ENCODE results near the gene ATCAY. TPM values are rescaled to one million over a fixed set of nuclear protein-coding genes. Genes with fewer than 3 reads are reported as not detected.
A peak's percentile ranks its signal among the peaks of the same experiment; 100 is the strongest.
"Not testable (repeated sequence)": the region's sequence is repeated elsewhere in the genome, so short reads cannot be mapped to it uniquely, and the experiment has no call there.

ATCAY gene
- total RNA-seq, 1 donor: not detected

DNA sequence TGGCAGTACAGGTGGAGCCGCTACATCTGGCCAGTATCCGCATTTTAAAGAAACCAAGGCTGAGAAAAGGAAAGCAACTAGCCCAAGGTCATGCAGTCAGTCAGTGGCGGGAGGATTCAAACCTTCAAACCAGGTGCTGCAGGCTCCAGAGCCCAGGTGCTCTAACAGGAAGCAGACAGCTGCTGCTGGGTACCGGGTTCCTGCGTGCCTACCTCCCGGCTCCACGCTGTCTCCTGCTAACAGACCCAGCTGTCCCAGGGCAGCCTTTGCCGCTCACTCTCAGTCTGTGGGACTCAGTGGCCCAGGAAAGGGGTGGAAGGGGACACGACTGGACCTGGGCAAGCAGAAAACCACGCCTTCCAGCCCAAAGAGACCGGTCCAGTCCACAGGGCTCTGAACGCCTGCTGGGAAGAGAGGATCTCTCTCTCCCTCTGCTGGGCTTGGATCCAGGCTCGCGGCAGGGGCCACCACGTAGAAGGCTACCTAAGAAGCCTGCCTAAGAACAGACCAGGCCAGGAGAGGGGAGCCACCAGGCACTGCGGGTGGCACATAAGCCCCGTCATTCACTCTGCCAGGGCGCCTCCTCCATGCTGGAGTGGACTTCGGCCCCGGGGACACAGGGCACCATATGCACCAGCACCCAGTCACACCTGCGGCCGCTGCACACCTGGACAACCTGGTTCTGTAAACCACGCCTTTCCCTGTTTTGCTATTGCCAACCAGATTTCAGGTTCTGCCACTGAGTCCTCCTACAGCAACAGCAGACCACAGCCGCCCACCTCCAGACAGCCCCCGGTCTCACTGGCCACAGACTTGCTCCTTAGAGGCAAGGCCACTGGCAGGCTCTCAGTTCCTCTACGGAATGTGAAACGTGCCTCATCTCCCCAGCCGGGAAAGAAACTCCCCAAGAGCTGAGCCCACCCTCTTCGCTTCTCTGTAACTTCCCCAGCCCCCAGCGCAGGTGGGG lies 85.8 kb downstream of the ATCAY start:
- TF ChIP-seq, protein P1, sequence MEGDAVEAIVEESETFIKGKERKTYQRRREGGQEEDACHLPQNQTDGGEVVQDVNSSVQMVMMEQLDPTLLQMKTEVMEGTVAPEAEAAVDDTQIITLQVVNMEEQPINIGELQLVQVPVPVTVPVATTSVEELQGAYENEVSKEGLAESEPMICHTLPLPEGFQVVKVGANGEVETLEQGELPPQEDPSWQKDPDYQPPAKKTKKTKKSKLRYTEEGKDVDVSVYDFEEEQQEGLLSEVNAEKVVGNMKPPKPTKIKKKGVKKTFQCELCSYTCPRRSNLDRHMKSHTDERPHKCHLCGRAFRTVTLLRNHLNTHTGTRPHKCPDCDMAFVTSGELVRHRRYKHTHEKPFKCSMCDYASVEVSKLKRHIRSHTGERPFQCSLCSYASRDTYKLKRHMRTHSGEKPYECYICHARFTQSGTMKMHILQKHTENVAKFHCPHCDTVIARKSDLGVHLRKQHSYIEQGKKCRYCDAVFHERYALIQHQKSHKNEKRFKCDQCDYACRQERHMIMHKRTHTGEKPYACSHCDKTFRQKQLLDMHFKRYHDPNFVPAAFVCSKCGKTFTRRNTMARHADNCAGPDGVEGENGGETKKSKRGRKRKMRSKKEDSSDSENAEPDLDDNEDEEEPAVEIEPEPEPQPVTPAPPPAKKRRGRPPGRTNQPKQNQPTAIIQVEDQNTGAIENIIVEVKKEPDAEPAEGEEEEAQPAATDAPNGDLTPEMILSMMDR (IDR thresholded peaks at IDR 0.05; ENCODE audit: insufficient read depth, low read length): no peak
- H3K4me3 ChIP-seq (ENCODE audit: low read depth, low read length): no peak overlapping the region
- DNase-seq (ENCODE audit: low read depth): no peak

DNA sequence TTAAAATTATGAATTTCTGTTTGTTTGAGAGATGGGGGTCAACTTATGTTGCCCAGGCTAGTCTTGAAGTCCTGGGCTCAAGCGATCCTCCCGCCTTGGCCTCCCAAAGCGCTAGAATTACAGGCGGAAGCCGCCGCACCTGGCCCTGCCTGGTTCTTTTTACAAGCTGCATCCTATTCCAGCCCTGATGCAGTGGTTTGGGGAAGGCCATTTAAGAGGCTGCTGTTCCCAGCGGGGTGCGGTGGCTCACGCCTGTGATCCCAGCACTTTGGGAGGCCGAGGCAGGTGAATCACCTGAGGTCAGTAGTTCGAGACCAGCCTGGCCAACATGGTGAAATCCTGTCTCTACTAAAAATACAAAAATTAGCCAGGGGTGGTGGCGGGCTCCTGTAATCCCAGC lies 87.5 kb downstream of the ATCAY start:
- DNase-seq (ENCODE audit: low read depth); H3K4me3 ChIP-seq (ENCODE audit: low read depth, low read length): not testable (repeated sequence)

DNA sequence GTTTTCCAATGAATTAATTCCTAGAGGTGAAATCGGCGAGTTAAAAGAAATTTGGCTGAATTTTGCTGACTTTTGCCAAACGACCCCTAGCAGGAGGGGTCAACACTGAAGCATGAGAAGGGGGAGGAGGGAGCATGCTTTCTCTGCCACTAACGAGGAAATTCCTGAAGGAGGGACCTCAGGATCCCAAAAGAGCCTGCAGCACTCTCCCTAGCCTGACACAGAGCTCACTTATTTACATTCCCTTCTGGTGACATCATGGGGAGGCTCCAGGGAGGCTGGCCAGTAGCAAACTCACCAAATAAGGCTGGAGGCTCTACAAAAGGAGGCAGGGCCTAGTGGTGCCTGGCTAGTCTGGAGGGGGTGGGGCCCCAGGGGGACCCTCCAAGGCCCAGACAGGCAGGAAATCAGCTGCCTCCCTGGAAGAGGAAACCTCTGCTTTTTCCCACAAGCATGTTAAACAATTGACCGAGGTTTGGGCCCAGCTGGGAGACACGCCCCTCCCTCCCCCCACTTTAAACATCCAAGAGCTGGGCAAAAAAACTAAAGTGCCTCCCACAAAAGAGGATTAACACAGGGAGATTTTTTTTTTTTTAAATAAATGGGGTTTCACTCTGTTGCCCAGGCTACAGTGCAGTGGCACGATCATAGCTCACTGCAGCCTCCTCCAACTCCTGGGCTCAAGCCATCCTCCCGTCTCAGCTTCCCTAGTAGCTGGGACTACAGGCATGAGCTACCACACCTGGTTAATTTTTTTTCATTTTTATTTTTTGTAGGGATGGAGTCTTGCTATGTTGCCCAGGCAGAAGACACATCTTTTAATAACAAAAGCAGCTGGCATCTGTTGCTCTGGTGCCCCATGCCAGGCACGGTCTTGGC lies 88.3 kb downstream of the ATCAY start:
- peak overlapping the region; percentile 97 for H3K4me3 ChIP-seq (ENCODE audit: low read depth, low read length)
- DNase-seq (ENCODE audit: low read depth): peak; percentile 99
- TF ChIP-seq, protein P1 (IDR thresholded peaks at IDR 0.05; ENCODE audit: insufficient read depth, low read length): no peak

DNA sequence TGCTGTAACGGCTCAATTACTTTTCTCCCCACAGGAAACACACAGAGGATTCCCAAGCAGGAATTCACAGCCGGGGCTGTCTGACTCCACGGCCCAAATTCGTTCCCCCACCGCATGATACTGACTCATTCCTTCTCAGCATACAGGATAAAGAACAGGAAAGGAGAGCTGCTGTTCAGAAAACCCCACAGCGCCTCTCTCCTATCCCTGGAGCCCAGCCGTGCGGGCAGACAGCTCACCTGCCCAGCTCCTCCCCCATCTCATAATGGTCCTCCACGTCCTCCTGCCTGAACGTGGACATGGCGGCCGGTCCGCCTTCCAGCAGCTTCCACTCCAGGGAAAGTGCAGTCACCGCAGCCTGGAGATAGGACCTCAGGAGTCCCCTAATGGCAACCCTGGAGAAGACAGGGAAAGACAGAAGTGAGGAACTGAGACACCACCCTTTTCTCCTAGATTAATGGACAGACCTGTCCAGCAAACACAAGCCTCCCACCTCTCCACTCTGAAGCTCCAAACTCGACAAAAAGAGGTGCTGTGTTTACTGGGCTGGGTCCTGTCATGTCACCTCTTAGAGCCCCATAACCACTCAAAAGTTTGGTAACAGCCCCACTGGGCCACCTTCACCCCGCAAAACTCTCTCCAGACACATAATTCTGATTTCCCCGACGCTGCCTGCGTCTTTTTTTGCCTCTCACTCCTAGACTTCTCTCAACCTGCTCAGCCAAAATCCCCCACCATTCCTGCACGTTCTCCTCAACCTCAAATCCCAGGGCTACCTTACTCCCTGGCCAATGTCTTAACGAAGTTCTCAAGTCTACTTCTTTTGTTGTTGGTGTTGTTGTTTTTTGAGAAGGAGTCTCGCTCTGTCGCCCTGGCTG lies 89.2 kb downstream of the ATCAY start:
- TF ChIP-seq, protein P1 (IDR thresholded peaks at IDR 0.05; ENCODE audit: insufficient read depth, low read length): peak; percentile 31
- peak overlapping the region; percentile 97 for H3K4me3 ChIP-seq (ENCODE audit: low read depth, low read length)
- DNase-seq (ENCODE audit: low read depth): peak; percentile 78

DNA sequence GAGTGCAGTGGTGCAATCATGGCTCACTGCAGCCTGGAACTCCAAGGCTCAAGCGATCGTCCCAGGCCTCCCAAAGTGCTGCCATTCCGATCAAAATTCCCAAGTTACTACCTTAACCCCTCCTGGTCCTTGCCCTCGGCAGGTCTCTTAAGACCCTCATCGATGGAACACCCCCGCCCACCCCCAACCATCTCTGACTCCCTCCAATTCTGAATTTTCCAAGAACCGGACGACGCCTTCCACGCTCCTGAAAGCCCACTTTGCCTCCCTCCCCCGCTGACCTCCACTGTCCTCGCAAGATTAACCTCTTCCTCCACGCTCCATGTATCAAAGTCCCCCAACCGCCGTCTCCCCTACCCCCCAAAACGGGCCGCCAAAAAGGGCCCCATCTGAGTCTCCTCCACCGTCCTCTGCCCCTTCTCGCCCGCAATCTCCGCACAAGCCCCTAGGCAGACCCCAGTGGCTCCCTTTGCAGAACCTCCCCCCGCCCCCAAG lies 89.9 kb downstream of the ATCAY start:
- TF ChIP-seq, protein P1 (IDR thresholded peaks at IDR 0.05; ENCODE audit: insufficient read depth, low read length): no peak
- no peak for DNase-seq (ENCODE audit: low read depth)
- peak overlapping the region; percentile 97 for H3K4me3 ChIP-seq (ENCODE audit: low read depth, low read length)

DNA sequence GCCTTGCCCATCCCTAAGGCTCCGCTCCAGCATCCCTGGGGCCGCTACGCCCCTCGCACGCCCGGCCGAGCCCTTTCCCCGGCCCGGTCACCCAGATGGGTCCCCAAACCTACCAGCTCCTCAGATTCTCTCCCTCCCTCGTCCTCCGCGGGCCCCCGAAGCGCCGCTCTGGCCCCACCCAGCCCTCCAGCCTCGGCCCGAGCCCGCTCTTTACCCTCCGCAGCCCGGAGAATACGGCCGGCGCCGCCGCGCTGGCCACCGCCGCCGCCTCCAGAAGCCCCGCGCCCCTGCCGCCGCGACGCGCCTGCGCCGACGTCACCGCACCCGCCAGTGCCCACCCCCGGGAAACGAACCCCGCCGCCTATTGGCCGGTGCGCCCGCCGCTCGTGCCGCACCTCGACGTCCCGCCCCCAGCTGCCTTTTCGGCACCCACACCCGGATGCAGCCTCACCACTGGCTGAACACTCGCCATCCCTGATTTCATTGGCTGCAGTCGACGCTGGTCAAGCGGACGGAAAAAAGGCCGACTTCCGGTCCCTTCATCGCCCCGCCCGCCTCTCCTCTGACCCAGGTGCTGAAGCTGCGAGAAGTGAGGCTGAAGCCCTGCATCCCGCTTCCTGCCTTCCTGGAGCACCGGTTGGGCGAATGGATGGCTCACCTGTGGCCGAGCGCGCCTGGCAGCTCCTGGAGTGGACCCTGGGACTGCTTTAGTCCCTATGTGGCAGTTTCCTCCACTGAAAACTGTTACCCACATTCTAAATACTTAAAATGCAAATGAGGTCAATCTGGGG lies 90.5 kb downstream of the ATCAY start, which contains the start of gene DAPK3:
DAPK3 (minus strand) TSS at position 292 of the 791 bp plus-strand sequence. CDS start 1,364 bp downstream, outside the sequence.
- H3K4me3 ChIP-seq (ENCODE audit: low read depth, low read length): peak within 1 kb of the TSS; percentile 97
- TF ChIP-seq, protein P1 (IDR thresholded peaks at IDR 0.05; ENCODE audit: insufficient read depth, low read length): no peak
- peak; percentile 97 for DNase-seq (ENCODE audit: low read depth)
